GM23338 (cell line): ENCODE results near the gene ARHGEF28. TPM values are rescaled to one million over a fixed set of nuclear protein-coding genes. Genes with fewer than 3 reads are reported as not detected.

Source experiments
- ATAC-seq: fragments of 200-7000 bp; cut with Tn5 transposase; 3 replicates; pipeline ENCODE4 v1.9.1; 2020
- DNase-seq: peaks from one replicate; pipeline ENCODE4 v3.0.0-alpha.2; 2015; ENCODE audit warnings: low spot score
- H2AFZ ChIP-seq: fragments of 200-600 bp; sonication (generic); 2 replicates; pipeline ENCODE4 v1.8.0; 2016; ENCODE audit warnings: antibody characterized with exemption, mild to moderate bottlenecking, moderate library complexity
- H3F3A ChIP-seq: fragments of 200-600 bp; sonication (generic); replicated peaks from 2 replicates; pipeline ENCODE4 v1.8.0; 2017; ENCODE audit warnings: antibody characterized with exemption, mixed run types, low read depth
- H3K27ac ChIP-seq: fragments of 200-600 bp; sonication (generic); 2 replicates; pipeline ENCODE4 v1.6.1; 2016; ENCODE audit warnings: low read depth
- H3K27me3 ChIP-seq: fragments of 200-600 bp; sonication (generic); 2 replicates; pipeline ENCODE4 v1.8.0; 2016; ENCODE audit warnings: mild to moderate bottlenecking, mixed run types, moderate library complexity; ENCODE audit not compliant: insufficient read depth
- H3K36me3 ChIP-seq: fragments of 200-600 bp; sonication (generic); 2 replicates; pipeline ENCODE4 v1.8.0; 2016; ENCODE audit warnings: mild to moderate bottlenecking; ENCODE audit not compliant: insufficient read depth
- H3K4me1 ChIP-seq: fragments of 200-600 bp; sonication (generic); 2 replicates; pipeline ENCODE4 v1.8.0; 2016; ENCODE audit warnings: mild to moderate bottlenecking, moderate library complexity; ENCODE audit not compliant: insufficient read depth
- H3K4me2 ChIP-seq: fragments of 200-600 bp; sonication (generic); 2 replicates; pipeline ENCODE4 v1.7.1; 2017; ENCODE audit warnings: mixed run types
- H3K4me3 ChIP-seq: fragments of 200-600 bp; sonication (generic); 2 replicates; pipeline ENCODE4 v1.6.1; 2016; ENCODE audit warnings: mixed run types
- H3K79me2 ChIP-seq: fragments of 200-600 bp; sonication (generic); replicated peaks from 2 replicates; pipeline ENCODE4 v1.8.0; 2017; ENCODE audit warnings: mild to moderate bottlenecking; ENCODE audit not compliant: insufficient read depth
- H3K9me2 ChIP-seq: fragments of 200-600 bp; sonication (generic); 2 replicates; pipeline ENCODE4 v1.8.0; 2017; ENCODE audit not compliant: insufficient read depth
- H4K20me1 ChIP-seq: fragments of 200-600 bp; sonication (generic); replicated peaks from 2 replicates; pipeline ENCODE4 v1.8.0; 2017; ENCODE audit warnings: mild to moderate bottlenecking; ENCODE audit not compliant: insufficient read depth
- H3K27ac Mint-ChIP-seq: 2 replicates; pipeline ENCODE4 v1.8.0; 2020; ENCODE audit warnings: inconsistent platforms, mild to moderate bottlenecking, moderate library complexity, mixed read lengths
- H3K27me3 Mint-ChIP-seq: 3 replicates; pipeline ENCODE4 v1.8.0; 2022; ENCODE audit warnings: low read depth, mild to moderate bottlenecking, moderate library complexity, mixed read lengths, inconsistent platforms; ENCODE audit not compliant: insufficient read depth, poor library complexity
- H3K36me3 Mint-ChIP-seq: 3 replicates; pipeline ENCODE4 v1.8.0; 2021; ENCODE audit warnings: low read depth, mild to moderate bottlenecking, inconsistent platforms, moderate library complexity, mixed read lengths
- H3K4me1 Mint-ChIP-seq: 3 replicates; pipeline ENCODE4 v1.8.0; 2020; ENCODE audit warnings: mild to moderate bottlenecking, inconsistent platforms, mixed read lengths
- H3K4me3 Mint-ChIP-seq: 3 replicates; pipeline ENCODE4 v1.8.0; 2021; ENCODE audit warnings: moderate library complexity, mild to moderate bottlenecking, inconsistent platforms, mixed read lengths
- H3K9me3 Mint-ChIP-seq: 3 replicates; pipeline ENCODE4 v1.8.0; 2020; ENCODE audit warnings: moderate library complexity, mild to moderate bottlenecking, inconsistent platforms, mixed read lengths
- CREB1 ChIP-seq: fragments of 250-450 bp; sonication (Bioruptor Pico); IDR thresholded peaks from 2 replicates; pipeline ENCODE4 v1.5.0; 2020; ENCODE audit warnings: low read depth, mild to moderate bottlenecking, moderate library complexity
- EZH2phosphoT487 ChIP-seq: fragments of 200-600 bp; sonication (generic); IDR thresholded peaks from one replicate; pipeline ENCODE4 v1.8.1; 2018; ENCODE audit warnings: antibody characterized with exemption; ENCODE audit not compliant: unreplicated experiment
- JUNB ChIP-seq: IDR thresholded peaks from one replicate; pipeline ENCODE4 v1.6.1; 2016; ENCODE audit warnings: antibody characterized with exemption; ENCODE audit not compliant: unreplicated experiment
- POLR2AphosphoS5 ChIP-seq: IDR thresholded peaks from 2 replicates; pipeline ENCODE4 v1.6.1; 2016; ENCODE audit warnings: antibody characterized with exemption, low read depth
- polyA plus RNA-seq: library from polyadenylated mRNA; unstranded; fragments of >200 nt; fragmentation: Nextera tagmentation; extraction: Ambion mirVana; gene quantifications from 2 replicates; pipeline ENCODE4 v1.2.1, GENCODE V29; 2016
- total RNA-seq: library from RNA; depleted of rRNA; stranded (reverse); fragments of >200 nt; shearing (Covaris generic); gene quantifications from 2 replicates; pipeline ENCODE4 v1.2.3, GENCODE V29; 2014
- TF ChIP-seq, protein P1 (sequence below): fragments of 250-450 bp; sonication (Bioruptor Pico); IDR thresholded peaks from 2 replicates; pipeline ENCODE4 v1.5.0; 2020; ENCODE audit warnings: mild to moderate bottlenecking, moderate library complexity
- TF ChIP-seq, protein P2 (sequence below): IDR thresholded peaks from 2 replicates; pipeline ENCODE4 v1.6.1; 2016; ENCODE audit warnings: antibody characterized with exemption

Gene ARHGEF28
- total and polyA plus RNA-seq, 2 experiments from 2014 or later: 0.39 to 1.0 TPM

DNA sequence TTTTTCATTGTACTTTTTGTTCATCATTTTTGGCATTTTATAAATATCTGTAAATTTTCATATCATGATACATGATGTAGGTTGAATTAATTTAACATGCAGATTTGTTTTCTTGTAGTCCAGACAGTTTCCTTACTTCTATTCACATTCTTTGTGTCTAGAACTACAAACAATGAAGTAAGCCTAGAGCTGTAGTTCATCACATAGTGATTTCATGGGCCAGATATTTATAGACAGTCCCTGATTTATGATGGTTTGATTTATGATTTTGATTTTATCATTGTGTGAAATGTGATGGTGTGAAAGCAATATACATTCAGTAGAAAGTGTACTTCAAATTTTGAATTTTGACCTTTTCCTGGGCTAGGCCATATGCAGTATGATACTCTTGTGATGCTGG is 139.0 kb downstream of the ARHGEF28 start:
- Histone ChIP-seq H3K4me1 (no peaks in the 10 kb centered on the region), H3K27ac (no peak overlapping the region), H3K27me3 (no peaks in the 10 kb centered on the region), H4K20me1 (no peaks in the 10 kb centered on the region), H3K36me3 (no peaks in the 10 kb centered on the region), H3K79me2 (no peaks in the 10 kb centered on the region), H2AFZ (no peak overlapping the region), H3F3A (no peaks in the 10 kb centered on the region), H3K4me3 (no peak overlapping the region), H3K9me2 (no peaks in the 10 kb centered on the region), H3K4me2 (no peak overlapping the region)
- Mint-ChIP-seq H3K4me1 (no peaks in the 10 kb centered on the region), H3K27me3 (no peaks in the 10 kb centered on the region), H3K4me3 (no peak overlapping the region), H3K9me3 (peaks cover 33% of the 10 kb centered on the region), H3K27ac (no peak overlapping the region), H3K36me3 (peaks cover 17% of the 10 kb centered on the region; the same call in 2 of the 3 replicates)
- DNase-seq (no peak), ATAC-seq (no peak)
- no peak for TF ChIP-seq JUNB
- TF ChIP-seq, protein P1, sequence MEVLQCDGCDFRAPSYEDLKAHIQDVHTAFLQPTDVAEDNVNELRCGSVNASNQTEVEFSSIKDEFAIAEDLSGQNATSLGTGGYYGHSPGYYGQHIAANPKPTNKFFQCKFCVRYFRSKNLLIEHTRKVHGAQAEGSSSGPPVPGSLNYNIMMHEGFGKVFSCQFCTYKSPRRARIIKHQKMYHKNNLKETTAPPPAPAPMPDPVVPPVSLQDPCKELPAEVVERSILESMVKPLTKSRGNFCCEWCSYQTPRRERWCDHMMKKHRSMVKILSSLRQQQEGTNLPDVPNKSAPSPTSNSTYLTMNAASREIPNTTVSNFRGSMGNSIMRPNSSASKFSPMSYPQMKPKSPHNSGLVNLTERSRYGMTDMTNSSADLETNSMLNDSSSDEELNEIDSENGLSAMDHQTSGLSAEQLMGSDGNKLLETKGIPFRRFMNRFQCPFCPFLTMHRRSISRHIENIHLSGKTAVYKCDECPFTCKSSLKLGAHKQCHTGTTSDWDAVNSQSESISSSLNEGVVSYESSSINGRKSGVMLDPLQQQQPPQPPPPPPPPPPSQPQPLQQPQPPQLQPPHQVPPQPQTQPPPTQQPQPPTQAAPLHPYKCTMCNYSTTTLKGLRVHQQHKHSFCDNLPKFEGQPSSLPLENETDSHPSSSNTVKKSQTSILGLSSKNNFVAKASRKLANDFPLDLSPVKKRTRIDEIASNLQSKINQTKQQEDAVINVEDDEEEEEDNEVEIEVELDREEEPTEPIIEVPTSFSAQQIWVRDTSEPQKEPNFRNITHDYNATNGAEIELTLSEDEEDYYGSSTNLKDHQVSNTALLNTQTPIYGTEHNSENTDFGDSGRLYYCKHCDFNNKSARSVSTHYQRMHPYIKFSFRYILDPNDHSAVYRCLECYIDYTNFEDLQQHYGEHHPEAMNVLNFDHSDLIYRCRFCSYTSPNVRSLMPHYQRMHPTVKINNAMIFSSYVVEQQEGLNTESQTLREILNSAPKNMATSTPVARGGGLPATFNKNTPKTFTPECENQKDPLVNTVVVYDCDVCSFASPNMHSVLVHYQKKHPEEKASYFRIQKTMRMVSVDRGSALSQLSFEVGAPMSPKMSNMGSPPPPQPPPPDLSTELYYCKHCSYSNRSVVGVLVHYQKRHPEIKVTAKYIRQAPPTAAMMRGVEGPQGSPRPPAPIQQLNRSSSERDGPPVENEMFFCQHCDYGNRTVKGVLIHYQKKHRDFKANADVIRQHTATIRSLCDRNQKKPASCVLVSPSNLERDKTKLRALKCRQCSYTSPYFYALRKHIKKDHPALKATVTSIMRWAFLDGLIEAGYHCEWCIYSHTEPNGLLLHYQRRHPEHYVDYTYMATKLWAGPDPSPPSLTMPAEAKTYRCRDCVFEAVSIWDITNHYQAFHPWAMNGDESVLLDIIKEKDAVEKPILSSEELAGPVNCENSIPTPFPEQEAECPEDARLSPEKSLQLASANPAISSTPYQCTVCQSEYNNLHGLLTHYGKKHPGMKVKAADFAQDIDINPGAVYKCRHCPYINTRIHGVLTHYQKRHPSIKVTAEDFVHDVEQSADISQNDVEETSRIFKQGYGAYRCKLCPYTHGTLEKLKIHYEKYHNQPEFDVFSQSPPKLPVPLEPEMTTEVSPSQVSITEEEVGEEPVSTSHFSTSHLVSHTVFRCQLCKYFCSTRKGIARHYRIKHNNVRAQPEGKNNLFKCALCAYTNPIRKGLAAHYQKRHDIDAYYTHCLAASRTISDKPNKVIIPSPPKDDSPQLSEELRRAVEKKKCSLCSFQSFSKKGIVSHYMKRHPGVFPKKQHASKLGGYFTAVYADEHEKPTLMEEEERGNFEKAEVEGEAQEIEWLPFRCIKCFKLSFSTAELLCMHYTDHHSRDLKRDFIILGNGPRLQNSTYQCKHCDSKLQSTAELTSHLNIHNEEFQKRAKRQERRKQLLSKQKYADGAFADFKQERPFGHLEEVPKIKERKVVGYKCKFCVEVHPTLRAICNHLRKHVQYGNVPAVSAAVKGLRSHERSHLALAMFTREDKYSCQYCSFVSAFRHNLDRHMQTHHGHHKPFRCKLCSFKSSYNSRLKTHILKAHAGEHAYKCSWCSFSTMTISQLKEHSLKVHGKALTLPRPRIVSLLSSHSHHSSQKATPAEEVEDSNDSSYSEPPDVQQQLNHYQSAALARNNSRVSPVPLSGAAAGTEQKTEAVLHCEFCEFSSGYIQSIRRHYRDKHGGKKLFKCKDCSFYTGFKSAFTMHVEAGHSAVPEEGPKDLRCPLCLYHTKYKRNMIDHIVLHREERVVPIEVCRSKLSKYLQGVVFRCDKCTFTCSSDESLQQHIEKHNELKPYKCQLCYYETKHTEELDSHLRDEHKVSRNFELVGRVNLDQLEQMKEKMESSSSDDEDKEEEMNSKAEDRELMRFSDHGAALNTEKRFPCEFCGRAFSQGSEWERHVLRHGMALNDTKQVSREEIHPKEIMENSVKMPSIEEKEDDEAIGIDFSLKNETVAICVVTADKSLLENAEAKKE (CRISPR knock-in tag): no peak
- no peak for TF ChIP-seq EZH2phosphoT487
- TF ChIP-seq, protein P2, sequence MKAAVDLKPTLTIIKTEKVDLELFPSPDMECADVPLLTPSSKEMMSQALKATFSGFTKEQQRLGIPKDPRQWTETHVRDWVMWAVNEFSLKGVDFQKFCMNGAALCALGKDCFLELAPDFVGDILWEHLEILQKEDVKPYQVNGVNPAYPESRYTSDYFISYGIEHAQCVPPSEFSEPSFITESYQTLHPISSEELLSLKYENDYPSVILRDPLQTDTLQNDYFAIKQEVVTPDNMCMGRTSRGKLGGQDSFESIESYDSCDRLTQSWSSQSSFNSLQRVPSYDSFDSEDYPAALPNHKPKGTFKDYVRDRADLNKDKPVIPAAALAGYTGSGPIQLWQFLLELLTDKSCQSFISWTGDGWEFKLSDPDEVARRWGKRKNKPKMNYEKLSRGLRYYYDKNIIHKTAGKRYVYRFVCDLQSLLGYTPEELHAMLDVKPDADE: no peak
- TF ChIP-seq POLR2AphosphoS5: no peak

DNA sequence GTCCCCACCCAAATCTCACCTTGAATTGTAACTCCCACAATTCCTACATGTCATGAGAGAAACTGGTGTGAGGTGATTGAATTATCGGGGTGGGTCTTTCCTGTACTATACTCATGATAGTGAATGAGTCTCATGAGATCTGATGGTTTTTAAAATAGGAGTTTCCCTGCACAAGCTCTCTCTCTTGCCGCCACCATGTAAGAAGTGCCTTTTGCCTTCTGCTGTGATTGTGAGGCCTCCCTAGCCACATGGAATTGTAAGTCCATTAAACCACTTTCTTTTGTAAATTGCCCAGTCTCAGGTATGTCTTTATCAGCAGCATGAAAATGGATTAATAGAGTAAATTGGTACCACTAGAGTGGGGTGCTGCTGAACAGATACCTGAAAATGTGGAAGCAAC is 140.9 kb downstream of the ARHGEF28 start:
- no peak overlapping the region for H3K27ac ChIP-seq
- TF ChIP-seq CREB1: no peak
- no peak for TF ChIP-seq POLR2AphosphoS5
- ATAC-seq: no peak
- no peak for DNase-seq
- Mint-ChIP-seq H3K4me3 (no peak overlapping the region), H3K27ac (no peak overlapping the region), H3K4me1 (no peaks in the 10 kb centered on the region), H3K9me3 (peaks cover 33% of the 10 kb centered on the region), H3K36me3 (peaks cover 17% of the 10 kb centered on the region; the same call in 2 of the 3 replicates), H3K27me3 (no peaks in the 10 kb centered on the region)
- H3F3A ChIP-seq: no peaks in the 10 kb centered on the region
- H3K4me1 ChIP-seq: no peaks in the 10 kb centered on the region
- no peak overlapping the region for H3K4me3 ChIP-seq
- no peak overlapping the region for H3K4me2 ChIP-seq
- no peaks in the 10 kb centered on the region for H4K20me1 ChIP-seq
- H3K27me3 ChIP-seq: no peaks in the 10 kb centered on the region
- no peaks in the 10 kb centered on the region for H3K9me2 ChIP-seq
- H3K79me2 ChIP-seq: no peaks in the 10 kb centered on the region
- no peaks in the 10 kb centered on the region for H3K36me3 ChIP-seq
- H2AFZ ChIP-seq: no peak overlapping the region
